ENCODE data around the gene MCM10.
A peak's percentile ranks its signal among the peaks of the same experiment; 100 is the strongest.
"Not testable (repeated sequence)": the region's sequence is repeated elsewhere in the genome, so short reads cannot be mapped to it uniquely, and the experiment has no call there.

Gene MCM10

GRCh38 chr10:13160934-13161856 is at the start of gene MCM10:
MCM10 (plus strand) TSS chr10:13161558; CDS start chr10:13164203, 2,645 bp downstream.
- DNase-seq (ENCODE audit: low spot score) = peak; percentile 95

- DNase-seq (ENCODE audit: low spot score) = no peak
These were observed 47.8 kb upstream of the MCM10 start for GRCh38 chr10:13113544-13113943.

GRCh38 chr10:13115832-13116803 is 45.2 kb upstream of the MCM10 start:
- DNase-seq (ENCODE audit: low spot score) = no peak

GRCh38 chr10:13117841-13118783 is 43.2 kb upstream of the MCM10 start:
- no peak for DNase-seq (ENCODE audit: low spot score)

GRCh38 chr10:13118784-13119410 is 42.5 kb upstream of the MCM10 start:
- no peak for DNase-seq (ENCODE audit: low spot score)

- no peak for DNase-seq (ENCODE audit: low spot score)
These were observed 40.4 kb upstream of the MCM10 start for GRCh38 chr10:13120786-13121499.

GRCh38 chr10:13121500-13121854 is 39.9 kb upstream of the MCM10 start:
- no peak for DNase-seq (ENCODE audit: low spot score)

GRCh38 chr10:13136651-13137050 is 24.7 kb upstream of the MCM10 start:
- DNase-seq (ENCODE audit: low spot score) = no peak

GRCh38 chr10:13139150-13139549 is 22.2 kb upstream of the MCM10 start:
- DNase-seq (ENCODE audit: low spot score) = no peak

GRCh38 chr10:13139676-13140075 is 21.7 kb upstream of the MCM10 start:
- no peak for DNase-seq (ENCODE audit: low spot score)

- DNase-seq (ENCODE audit: low spot score) = no peak
These were observed 20.6 kb upstream of the MCM10 start for GRCh38 chr10:13140627-13141190.

- DNase-seq (ENCODE audit: low spot score) = no peak
These were observed 17.6 kb upstream of the MCM10 start for GRCh38 chr10:13143766-13144165.

- DNase-seq (ENCODE audit: low spot score) = no peak
These were observed 16.5 kb upstream of the MCM10 start for GRCh38 chr10:13144814-13145213.

- DNase-seq (ENCODE audit: low spot score) = no peak
These were observed 15.0 kb upstream of the MCM10 start for GRCh38 chr10:13146379-13146778.

GRCh38 chr10:13147161-13147560 is 14.2 kb upstream of the MCM10 start:
- DNase-seq (ENCODE audit: low spot score) = no peak

- DNase-seq (ENCODE audit: low spot score) = no peak
These were observed 9.1 kb upstream of the MCM10 start for GRCh38 chr10:13152296-13152695.

GRCh38 chr10:13155860-13156259 is 5.5 kb upstream of the MCM10 start:
- not testable (repeated sequence) for DNase-seq (ENCODE audit: low spot score)

GRCh38 chr10:13158401-13158800 is 3.0 kb upstream of the MCM10 start:
- DNase-seq (ENCODE audit: low spot score) = no peak

GRCh38 chr10:13161857-13162271 is 506 bp downstream of the MCM10 start:
- DNase-seq (ENCODE audit: low spot score) = no peak

- DNase-seq (ENCODE audit: low spot score) = no peak
These were observed 2.5 kb downstream of the MCM10 start for GRCh38 chr10:13163859-13164258.

Data from COLO829 (cell line).